DMS53 treated with DMSO at 0.1 percent for 48 hours (cell line): ENCODE results near the gene PLCB1.
A peak's percentile ranks its signal among the peaks of the same experiment; 100 is the strongest.

ENCODE experiments used
- DNase-seq: peaks from one replicate; lab custom pipeline; 2025; ENCODE audit not compliant: unreplicated experiment; lab: John Stamatoyannopoulos, UW

The PLCB1 gene

DNA sequence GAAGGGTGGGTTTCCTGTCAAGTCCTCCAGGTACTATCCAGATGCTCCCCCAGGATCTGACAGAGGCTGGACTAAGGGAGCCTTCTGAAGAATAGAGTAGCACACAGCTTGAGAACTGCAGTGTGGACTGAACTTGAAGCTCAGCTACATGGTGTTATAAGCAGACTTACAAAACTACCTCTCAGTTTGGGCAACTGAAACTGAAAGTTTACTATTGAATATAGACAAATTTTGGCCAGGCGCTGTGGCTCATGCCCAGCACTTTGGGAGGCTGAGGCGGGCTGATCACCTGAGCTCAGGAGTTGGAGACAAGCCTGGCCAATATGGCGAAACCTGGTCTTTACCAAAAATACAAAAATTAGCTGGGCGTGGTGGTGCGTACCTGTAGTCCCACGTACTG, 348.5 kb downstream of the PLCB1 start:
- no peak for DNase-seq

- DNase-seq, result no peak
Measured at GRCh38 chr20:8487696-8488095, 355.6 kb downstream of the PLCB1 start.

DNA sequence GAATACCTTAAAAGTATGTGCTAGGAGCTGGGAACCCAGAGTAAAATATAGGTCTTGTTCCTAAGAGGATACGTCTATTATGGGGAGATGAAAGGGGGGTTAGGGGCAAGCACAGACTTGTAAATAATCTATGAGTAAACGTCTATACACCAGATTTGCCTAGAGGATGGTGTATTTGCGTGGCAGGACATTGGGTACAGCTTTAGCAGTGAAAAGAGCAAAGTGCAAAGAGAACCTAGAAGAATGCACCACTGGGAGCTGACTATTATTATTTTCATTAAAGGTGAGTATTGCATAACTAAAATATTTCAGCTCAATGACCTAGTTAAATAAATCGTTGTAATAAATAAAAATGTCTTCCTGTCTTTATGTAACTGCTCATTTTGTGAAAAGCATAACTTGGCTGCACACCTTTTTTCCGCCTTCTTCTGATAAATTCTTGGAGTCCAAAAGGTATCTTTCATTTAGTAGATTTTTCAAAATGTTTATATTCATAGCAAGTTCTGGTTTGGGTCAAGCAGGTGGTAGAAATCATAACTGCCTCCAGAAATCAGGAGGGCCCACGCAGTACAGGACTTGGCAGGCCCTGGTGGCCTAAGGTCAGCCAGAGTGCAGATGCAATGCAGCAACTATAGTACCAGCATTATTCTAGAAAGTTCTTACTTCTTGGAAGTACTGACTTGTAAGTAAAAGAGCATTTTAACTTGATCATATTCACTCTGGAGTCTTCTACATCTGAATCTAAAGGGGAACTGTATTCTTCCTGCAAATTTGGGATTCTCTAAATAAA, 357.2 kb downstream of the PLCB1 start:
- no peak for DNase-seq

DNA sequence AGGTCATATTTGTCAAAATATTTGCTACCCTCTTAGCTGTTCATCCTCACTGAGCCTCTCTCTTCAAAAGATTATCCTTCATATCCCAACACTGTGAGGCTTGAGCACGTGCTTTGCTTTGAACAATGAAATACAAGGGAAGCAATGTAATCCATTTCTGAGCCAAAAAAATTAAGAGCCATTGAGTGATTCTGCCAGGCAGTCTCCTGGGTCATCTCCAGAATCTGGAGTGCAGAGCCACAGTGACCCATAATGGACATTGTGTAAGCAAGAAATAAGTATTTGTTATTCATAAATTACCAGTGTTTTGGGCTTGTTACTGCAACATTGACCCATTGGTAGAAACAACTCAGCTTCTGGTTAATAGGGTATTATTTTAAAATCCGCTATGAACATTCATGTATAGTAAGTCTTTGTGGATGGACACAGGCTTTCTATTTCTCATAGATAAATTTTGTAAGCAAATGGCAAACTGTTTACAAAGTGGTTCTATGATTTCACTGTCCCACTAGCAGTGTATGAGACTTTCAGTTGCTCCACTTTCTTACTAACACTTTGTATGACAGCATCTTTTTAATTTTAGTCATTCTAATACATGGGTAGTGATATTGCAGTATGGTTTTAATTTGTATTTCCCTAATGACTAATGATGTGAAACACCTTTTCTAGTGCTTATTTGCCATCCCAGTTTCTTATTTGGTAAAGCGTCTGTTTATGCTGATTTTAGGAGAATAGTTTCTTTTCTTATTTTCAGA, 358.2 kb downstream of the PLCB1 start:
- no peak for DNase-seq

- DNase-seq, result no peak
Measured at GRCh38 chr20:8492173-8492572, 360.1 kb downstream of the PLCB1 start.

- DNase-seq, result no peak
Measured at GRCh38 chr20:8498571-8498970, 366.5 kb downstream of the PLCB1 start.

DNA sequence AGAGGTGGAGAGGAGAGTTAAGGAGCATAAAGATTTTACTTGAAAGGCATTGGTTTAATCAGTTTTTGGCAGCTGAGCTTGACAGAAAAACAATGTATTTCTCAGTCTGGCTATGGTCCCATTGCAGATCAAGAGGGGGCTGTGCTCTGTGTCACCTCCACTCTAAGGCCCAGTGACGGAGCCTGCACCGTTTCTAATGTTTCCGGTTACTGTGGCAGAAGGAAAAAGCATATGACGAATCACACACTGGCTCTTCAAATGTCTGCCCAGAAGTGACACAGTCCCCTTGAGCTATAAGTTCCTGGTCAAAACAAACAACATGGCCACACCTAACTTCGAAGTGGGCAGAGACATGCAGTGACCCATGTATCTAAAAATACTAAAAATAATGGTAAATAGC, 372.0 kb downstream of the PLCB1 start:
- DNase-seq, result no peak

GRCh38 chr20:8505476-8506200, 373.6 kb downstream of the PLCB1 start:
- no peak for DNase-seq

DNA sequence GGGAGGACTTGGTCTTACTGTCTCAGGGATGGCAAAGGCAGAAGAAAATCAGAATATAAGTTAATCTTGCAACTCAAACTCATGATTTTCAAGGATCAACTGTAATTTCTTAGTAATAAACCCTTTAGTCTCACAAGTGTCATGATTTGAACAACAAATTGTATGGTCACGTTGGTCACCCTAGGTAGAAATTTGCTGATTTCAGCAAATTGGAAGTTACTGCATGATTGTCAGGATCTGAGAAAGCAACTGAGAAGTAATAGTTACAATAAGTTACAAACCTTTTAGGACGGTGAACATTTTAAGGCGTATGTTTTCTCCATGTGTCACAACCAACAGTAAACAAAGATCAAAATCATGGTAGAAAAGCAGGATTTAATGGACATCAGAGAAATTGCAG, 375.2 kb downstream of the PLCB1 start:
- no peak for DNase-seq

DNA sequence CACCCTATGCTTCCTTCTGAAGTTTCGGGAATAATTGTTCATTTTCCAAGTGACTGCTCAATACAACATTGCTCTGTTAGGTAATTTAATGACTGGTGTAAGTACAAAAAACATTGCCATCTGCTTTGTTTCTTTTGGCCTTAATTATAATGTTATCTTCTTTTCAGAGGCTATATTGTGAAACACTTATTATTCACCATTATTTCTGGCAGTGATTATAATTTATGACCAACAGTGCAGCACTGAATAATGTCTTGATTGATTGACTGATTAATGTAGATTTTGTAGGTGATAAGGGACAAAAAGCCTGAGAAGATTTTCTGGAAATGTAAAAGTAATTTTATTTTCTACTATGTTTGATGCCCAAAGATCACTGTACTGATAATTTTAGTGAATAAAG, 377.7 kb downstream of the PLCB1 start:
- DNase-seq, result no peak

DNA sequence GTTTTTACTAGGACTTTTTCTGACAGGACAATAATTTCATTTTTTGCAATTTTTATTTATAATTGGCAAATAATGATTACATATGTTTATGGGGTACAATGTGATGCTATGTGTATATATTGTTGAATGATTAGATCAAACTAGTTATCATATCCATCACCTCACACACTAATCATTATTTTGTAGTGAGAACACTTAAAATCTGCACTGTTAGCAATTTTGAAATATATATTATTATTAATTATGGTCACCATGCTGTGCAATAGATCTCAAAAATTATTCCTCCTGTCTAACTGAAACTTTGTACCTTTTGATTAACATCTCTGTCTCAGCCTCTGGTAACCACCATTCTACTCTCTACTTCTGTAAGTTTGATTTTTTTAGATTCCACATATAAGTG, 378.7 kb downstream of the PLCB1 start:
- no peak for DNase-seq

GRCh38 chr20:8512003-8512402, 379.9 kb downstream of the PLCB1 start:
- DNase-seq, result no peak

- no peak for DNase-seq
Measured at GRCh38 chr20:8515810-8516435, 383.9 kb downstream of the PLCB1 start.

DNA sequence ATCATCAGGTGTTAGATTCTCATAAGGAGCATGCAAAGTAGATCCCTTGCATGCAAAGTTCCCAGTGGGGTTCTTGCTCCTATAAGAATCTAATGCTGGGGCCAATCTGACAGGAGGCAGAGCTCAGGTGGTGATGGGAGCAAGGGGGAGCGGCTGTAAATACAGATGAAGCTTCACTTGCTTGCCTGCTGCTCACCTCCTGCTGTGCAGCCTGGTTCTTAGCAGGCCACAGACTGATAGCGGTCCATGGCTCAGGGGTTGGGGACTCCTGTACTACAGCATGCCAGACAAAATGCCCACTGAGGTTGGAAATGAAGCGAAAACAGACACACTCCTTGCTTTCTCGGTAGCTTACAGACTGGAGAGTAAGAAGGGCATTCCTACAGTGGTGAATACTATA, 386.8 kb downstream of the PLCB1 start:
- no peak for DNase-seq

DNA sequence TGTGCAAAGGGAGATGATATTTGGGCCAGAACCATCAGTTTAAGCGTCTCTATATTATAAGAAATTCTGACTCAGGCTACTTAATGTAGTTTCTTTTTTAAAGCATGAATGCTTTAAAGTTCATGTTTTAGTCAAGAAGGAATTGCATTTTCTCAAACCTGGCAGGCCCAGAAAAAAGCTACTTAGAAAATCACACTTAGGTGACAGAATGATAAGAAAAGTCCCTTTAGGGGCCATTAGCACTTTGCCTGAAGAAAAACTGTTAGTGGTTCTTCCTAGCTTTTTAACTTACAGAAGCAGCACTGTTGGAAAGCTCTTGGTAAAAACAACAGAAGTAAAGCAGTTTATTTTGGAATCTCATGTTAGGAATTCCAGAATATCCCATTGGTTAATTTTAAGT, 387.8 kb downstream of the PLCB1 start:
- no peak for DNase-seq

GRCh38 chr20:8522168-8522567, 390.1 kb downstream of the PLCB1 start:
- no peak for DNase-seq

- no peak for DNase-seq
Measured at GRCh38 chr20:8523684-8524083, 391.6 kb downstream of the PLCB1 start.

DNA sequence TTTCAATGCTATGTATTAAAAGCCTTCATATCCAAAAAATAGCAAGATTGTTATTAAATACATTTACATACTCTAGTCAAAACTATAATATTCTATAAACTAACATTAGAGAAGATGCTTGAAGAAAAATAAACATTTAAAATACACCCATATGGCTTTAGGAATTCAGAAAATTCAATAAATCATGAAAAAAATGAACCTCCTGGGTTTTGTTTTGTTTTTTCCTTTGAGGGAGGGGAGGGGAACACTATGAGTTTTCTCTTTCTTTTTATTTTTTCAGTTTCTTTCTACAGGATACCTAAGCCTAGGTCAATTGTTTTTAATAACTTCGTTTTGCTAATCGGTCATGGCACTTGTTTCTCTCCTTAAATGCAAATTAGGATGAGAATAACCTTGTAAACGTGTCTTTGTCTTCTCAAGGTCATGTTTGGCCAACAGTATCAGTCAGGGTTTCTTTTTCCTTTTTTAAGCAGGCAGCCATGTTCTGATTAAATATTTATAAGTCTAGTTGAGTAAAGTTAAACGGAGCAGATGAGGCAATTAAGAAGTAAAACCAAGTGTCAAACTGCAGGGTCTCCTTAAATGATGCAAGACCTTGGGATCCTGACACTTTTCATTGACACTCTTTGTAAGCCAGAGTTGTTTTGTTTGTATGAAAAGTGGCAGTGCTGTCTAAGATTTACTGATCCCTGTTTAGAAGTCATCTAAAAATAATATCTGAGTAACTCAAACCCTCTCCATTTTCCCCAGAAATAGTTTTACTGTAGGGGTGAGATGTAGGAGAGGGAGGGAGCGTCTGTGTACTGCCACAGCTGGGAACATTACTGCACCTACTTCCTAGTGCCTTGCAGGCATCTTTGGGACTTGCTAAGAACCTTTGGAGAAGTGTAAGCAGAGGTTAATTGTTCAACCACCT, 392.3 kb downstream of the PLCB1 start:
- DNase-seq, result no peak

- DNase-seq, result no peak
Measured at GRCh38 chr20:8525017-8525343, 392.9 kb downstream of the PLCB1 start.

DNA sequence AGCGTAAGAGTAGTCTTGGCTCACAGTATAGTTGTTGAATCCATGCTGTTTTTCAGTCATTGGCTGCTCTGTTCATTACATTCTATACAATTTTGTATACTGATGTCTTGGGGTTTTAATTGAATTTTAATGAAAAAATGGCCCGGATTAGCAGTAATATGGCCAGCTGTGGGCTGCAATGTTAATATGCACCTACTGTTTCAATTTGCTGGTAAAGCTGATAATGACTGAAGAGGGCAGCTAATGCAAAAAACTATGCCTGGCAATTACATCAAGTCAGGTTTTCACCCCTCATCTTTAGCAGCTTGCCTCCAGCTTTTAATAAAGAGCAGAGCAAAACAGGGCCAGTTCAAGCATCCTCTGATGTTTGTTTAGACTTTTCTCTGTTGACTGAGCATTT, 394.5 kb downstream of the PLCB1 start:
- DNase-seq, result peak; percentile 31
